ENCODE results near the gene RAD17.
"Not testable (repeated sequence)": the region's sequence is repeated elsewhere in the genome, so short reads cannot be mapped to it uniquely, and the experiment has no call there.

The RAD17 gene

DNA sequence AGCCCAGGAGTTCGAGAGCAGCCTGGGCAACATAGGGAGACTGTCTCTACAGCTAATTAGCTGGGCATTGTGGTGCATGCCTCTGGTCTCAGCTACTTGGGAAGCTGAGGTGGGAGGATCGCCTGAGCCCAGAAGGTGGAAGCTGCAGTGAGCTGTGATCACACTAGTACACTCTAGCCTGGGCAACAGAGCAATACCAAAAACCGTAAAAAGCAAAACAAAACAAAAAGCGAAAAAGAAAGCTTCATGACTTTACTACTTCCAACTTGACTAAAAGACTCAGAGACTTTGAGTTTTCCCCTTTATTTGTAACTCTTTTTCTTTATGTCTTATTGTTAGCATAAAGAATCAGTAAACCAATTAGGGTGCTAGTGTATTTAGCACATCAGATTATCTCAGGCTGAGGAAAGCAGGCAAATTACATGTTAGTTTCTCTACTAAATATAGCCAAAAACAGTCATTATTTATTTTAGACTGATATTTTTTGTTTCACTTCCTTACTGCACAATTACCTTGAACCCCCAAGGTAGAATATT, 5.4 kb downstream of the RAD17 start:
- DNase-seq, result no peak

DNA sequence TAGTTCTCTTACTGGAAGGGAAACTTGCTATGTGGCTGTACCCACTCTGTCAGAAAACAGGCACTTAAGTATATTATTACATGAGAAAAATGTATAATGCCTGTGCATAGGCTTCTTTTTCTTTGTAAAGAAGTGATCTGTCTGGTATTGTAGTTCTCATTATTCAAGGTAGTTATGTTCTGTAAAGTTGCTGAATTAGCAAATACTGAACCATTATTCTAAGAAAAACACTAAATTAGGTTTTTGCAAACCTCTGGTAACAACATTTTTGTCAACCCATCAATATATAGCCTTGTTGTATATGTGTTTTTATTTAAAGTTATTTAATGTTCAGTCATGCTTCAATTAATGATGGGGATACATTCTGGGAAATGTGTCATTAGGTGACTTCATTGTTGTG, 8.8 kb downstream of the RAD17 start:
- no peak for DNase-seq

DNA sequence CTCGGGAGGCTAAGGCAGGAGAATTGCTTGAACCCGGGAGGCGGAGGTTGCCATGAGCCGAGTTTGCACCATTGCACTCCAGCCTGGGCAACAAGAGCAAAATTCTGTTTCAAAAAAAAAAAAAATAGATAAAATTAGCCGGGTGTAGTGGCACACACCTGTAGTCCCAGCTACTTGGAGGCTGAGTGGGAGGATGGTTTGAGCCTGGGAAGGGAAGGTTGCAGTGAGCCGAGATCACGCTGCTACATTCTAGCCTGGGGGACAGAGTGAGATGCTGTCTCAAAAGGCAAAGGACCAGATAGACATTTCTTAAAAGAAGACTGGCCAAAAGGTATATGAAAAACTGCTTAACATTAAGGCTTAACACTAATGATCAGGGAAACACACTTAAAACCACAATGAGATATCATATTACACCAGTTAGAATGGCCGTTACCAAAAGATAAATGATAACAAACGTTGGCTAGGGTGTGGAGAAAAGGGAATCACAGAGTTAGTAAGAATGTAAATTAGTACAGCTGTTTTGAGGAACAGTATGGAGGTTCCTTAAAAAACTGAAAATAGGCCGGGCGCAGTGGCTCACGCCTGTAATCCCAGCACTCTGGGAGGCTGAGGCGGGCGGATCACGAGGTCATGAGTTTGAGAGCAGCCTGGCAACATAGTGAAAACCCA, 35.2 kb downstream of the RAD17 start:
- no peak for DNase-seq

DNA sequence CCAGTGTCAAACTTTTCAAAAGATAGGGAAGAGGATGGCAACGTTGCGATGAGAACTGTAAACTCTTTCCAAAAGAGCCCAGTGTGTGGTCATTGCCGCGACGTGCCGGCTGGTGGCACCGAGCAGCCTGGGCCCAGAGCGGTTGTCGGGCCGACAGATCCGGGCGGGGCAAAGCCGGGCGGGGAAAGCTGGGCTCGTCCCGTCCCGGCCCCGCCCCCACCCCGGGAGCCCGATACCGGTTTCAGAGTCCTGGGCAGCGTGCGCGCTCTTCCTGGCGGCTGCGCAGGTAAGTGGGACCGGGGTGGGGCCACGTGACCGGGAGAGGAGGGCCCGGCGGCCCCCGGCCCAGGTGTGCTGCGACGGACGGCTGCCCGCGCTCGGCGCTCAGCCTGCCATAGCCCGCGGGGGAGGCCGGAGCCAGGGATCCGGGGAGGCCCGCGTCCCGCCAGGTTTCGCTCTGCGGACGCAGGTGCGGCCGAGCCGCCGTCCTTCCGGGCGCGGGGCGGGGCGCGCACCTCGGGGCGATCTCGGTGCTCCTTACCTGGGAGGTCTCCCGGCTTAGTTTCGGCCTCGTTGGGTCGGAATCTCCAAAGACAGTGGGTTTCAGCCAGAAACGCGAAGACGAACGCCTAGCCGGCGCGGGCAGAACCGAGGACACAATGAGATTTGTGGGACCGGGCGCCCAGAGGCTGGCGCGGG, 45.4 kb downstream of the RAD17 start, which contains the start of gene MARVELD2:
Gene MARVELD2, plus strand, starts transcription at position 232 of the 699 bp plus-strand sequence. CDS start 4,270 bp downstream, outside the sequence.
- DNase-seq, result peak; percentile 36

DNA sequence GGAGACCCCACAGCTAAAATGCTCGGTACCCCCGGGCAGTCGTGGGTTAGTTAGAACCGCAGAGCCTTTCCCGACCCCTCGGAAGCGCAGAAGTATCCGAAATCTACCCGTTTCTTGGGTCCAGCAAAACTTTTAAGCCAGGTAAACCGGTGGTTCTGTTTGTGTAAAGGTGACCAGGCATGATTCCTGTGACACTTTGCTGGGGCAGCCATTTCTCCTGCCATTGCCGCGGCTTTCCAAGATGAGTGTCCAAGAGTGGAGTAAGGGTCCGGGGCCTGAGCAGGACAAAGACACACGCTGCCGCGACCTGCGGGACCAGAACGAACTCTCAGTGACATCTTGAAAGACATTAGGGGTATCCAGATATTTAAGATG, 46.0 kb downstream of the RAD17 start:
- DNase-seq, result no peak

DNA sequence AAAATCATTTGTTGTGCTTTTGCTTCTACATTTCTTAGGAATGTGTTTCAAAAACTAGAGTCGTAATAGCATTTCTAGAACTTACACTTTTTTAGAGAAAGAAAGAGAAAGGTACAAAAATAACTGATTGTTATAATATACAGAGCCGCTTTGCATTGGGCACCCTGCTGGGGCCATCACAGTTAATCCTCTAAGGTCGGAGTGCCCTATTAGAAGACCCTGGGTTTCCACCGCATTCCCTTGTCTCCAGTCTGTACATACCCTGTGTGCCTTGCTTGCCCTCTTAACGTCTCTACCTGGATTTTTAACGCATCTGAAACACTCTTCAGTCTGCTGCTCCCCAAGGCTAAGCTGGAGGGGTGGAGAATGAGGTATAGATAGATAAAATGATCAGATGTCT, 46.6 kb downstream of the RAD17 start:
- DNase-seq, result no peak

DNA sequence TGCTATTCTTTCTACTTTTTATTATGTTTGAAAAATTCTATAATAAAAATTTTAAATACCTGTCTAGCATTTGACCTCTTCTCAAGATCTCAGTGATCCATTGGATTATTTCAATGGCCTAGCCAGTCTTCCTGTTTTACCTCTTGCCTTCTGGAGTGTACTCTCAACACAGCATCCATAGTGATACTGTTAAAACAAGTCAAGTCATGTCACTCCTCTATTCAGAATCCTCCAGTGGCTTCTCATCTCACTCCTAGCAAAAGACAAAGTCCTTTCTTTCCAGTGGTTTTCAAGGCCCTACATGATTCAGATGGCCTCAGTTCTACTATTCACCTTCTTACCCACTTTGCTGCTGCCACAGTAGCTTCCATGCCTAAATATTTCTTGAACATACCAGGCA, 47.1 kb downstream of the RAD17 start:
- no peak for DNase-seq

DNA sequence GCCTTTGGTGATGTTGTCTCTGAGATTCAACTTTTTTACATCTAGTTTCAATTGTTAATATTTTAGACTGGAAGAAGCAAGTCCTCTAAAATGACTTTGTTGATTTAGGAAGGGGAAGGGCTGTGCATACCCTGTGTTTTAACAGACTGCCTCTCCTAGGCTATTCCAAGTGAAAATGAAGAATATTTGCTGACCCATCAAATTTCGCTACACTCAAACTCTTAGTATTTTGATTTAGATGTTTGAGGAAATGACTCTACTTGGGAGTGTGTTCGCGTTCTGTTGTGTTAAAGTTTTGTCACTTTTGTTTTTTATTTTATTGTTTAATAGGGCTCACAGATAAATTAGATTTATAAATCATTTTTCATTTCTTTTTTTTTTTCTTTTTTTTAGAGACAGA, 48.9 kb downstream of the RAD17 start:
- no peak for DNase-seq

DNA sequence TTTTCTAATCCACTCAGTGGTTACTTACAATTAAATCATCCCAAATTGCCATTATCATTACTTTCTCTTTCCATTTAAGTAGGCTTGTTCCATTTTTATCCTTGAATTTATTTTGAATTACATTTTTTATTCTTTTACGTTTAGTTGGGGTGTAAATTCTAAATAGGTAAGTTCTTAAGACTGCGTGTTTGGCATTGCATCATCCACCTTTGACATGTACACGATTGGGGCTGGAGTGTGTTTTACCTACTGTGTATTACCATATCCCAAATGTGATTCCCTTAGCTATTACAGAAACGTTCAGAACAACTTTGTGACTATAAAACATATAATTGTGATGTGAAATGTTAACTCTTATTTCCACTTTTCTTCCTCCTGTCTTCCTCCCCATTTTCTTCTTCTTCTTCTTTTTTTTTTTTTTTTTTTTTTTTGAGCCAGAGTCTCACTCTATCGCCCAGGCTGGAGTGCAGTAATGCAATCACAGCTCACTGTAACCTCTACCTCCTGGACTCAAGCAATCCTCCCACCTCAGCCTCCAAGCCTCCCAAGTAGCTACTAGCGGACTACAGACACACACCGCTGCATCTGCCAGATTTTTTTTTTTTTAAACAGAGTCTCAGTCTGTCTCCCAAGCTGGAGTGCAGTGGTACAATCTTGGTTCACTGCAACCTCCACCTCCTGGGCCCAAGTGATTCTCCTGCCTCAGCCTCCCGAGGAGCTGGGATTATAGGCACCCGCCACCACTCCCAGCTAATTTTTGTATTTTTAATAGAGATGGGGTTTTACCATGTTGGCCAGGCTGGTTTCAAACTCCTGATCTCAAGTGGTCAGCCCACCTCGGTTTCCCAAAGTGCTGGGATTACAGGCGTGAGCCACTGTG, 62.0 kb downstream of the RAD17 start:
- no peak for DNase-seq

DNA sequence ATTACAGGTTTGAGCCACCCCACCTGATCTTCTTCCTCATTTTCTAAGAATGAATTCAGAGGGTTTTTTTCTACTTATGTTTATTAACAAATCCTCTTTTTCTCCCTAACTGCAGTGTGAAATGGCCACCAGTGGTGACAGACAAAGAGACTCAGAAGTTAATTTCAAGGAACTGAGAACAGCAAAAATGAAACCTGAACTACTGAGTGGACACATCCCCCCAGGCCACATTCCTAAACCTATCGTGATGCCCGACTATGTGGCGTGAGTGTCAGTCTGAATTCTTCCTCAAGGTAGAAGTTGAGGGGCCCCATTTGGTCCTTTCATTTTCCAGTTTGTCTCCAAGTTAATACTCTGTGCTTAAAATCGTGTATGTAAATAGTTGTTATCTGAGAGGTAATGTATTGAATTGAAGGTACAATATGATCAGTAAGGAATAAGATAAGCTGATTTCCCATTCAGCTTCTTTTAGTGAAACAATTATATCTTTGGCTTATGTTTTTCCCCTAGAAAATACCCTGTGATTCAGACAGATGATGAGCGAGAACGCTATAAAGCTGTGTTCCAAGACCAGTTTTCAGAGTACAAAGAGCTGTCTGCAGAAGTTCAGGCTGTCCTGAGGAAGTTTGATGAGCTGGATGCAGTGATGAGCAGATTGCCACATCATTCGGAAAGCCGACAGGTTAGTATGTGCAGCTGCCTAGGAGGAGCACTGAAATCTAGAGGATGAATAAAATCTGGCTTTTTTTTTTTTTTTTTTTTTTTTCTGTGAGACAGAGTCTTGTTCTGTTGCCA, 63.0 kb downstream of the RAD17 start:
- no peak for DNase-seq

DNA sequence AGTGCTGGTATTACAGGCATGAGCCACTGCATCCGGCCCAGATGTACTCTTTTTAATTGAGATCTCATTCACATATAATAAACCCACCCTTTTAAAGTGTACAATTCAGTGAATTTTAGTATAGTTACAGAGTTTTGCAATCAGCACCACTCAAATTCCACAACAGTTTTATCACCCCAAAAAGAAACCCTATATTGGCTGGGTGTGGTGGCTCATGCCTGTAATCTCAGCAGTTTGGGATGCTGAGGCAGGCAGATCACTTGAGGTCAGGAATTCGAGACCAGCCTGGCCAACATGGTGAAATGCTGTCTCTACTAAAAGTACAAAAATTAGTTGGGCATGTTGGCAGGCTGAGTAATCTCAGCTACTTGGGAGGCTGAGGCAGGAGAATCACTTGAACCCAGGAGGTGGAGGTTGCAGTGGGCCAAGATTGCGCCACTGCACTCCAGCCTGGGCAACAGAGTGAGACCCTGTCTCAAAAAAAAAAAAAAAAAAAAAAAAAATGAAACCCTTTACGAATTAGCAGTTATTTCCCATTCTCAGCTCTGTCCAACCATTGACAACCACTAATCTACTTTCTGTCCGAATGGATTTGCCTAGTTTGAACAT, 65.8 kb downstream of the RAD17 start:
- not testable (repeated sequence) for DNase-seq

DNA sequence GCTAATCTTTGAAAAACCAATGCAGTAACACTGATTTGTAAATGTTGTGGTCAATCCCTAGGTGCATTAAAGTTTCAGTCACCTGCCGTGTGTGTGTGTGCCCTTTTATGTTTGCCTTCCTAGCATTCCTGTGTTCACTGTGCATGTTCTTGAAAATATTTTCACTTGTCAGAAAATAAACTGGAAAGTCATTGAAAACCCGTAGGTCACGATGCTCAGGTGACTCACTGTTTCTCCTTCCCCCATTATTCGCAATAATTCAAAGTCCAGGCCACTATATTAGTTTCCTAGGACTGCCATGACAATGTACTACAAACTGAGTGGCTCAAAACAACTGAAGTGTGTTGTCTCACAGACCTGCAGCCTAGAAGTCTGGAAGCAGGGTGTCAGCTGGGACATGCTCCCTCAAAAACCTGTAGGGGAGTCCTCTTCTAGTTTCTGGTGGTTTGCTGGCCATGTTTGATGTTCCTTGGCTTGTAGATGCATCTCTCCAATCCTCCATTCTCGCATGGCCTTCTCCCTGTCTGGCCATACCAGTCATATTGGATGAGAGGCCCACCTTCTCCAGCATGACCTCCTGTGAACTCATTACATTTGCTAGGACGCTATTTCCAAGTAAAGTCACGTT, 74.6 kb downstream of the RAD17 start:
- DNase-seq, result no peak

DNA sequence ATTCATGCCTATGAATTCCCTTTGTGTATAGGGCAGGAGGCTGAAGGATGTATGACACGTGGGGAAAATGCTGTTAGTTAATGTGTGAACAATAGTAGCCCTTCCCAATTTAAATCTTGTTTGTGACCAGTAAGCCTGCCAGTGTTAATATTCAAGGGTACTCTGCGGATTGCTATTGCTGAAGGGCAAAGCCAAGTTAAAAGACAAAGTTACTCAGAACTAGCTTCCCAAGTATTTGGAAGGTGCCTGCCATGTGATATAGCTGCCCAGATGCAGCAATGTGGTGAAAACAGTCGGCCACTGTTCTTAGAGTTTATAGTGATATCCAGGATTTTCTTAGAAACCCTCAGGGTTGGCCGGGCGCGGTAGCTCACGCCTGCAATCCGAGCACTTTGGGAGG, 79.9 kb downstream of the RAD17 start:
- DNase-seq, result no peak

DNA sequence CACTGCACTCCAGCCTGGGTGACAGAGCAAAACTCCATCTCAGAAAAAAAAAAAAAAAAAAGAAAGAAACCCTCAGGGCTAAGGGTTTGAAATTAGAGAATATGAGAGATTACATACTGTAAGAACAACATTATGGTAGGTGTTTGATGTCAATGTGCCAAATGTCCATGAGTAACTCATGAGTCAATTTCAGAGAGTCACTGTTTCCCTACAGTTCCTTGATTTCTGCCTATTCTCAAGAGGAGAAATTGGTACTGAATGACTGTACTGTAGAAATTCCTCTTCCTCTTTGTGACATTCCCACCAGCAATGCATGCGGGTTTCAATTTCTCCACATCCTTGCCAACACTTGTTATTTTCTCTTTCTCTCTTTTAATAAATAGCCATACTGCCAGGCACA, 80.5 kb downstream of the RAD17 start:
- DNase-seq, result no peak

DNA sequence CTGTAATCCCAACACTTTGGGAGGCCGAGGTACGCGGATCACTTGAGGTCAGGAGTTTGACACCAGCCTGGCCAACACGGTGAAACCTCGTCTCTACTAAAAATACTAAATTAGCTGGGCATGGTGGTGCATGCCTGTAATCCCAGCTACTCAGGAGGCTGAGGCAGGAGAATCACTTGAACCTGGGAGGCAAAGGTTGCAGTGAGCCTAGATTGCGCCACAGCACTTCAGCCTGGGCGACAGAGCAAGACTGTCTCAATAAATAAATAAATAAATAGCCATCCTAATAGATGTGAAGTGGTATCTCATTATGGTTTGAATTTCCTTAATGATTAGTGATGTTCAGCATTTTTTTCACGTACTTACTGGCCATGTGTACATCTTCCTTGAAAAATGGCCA, 80.9 kb downstream of the RAD17 start:
- not testable (repeated sequence) for DNase-seq

DNA sequence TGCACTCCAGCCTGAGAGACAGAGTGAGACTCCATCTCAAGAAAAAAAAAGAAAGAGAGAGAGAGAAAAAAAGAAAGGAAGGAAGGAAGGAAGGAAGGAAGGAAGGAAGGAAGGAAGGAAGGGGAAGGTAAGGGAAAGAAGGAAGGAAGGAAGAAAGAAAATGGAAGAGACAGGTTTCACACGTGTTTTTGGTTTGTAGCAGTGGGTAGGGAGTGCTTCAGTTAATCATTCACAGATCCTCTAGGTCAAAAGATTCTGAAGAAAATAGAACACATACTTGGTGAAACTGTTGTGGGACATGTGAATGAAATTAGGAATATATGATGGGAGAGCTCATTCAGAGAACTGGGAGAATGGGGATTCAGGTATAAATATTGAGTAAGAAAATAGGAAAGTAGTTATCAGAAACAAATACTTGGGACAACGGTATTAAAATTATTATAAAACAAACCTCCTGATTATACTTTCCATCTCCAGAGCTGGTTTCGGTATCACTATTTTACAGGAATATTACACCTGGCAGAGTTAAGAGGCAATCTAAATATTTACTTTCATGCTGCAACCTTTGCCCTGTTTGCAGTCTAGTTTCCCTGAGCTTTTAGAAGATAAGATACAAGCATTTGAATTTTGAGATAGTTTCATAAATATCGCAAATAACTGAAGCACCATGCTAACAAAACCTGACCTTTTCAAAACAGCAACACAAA, 82.5 kb downstream of the RAD17 start:
- DNase-seq, result no peak

DNA sequence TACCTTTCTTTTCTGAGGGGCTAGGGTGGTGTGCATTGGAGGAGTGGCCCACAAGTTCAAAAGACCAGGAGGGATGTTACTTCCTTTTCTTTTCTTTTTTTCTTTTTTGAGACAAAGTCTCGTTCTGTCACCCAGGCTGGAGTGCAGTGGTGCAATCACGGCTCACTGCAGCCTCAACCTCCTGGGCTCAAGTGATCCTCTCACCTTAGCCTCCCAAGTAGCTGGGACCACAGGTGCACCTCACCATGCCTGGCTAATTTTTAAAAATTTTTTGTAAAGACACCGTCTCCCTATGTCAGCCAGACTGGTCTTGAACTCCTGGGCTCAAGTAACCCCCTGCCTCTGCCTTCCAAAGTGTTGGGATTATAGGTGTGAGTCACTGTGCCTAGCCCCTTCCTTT, 83.9 kb downstream of the RAD17 start:
- DNase-seq, result not testable (repeated sequence)

DNA sequence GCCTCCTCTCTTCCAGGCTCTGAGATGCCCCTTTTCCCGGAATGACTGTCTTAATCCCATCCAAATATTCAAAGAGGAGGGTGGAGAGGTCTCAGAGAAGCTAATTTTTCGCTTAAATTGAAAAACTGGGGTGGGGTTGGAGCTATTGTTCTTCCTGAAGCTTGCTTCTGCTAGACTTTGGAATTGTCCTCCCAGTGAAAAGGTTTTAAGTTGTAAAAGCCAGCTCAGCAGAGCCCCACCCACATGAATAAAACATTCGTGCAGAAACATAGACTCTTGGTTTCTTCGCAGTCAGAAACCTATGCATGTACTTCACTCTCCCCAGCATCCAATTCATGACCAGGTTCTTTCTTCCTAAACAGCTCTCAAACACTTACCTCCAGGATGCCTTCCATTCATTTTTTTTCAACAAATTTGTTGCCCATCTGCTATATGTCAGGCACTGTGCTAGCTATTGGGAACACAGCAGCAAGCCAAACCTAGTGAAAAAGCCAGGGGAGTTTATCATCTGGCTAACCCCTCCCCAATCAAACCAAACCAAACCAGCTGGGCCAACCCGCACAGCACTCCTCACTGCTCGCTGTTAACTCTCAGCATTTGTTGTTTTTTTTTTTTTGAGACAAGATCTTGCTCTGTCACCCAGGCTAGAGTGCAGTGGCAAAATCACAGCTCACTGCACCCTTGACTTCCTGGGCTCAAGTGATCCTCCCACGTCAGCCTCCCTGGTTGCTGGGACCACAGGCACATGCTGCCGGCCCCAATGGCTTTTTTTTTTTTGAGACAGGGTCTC, 85.0 kb downstream of the RAD17 start:
- DNase-seq, result no peak

DNA sequence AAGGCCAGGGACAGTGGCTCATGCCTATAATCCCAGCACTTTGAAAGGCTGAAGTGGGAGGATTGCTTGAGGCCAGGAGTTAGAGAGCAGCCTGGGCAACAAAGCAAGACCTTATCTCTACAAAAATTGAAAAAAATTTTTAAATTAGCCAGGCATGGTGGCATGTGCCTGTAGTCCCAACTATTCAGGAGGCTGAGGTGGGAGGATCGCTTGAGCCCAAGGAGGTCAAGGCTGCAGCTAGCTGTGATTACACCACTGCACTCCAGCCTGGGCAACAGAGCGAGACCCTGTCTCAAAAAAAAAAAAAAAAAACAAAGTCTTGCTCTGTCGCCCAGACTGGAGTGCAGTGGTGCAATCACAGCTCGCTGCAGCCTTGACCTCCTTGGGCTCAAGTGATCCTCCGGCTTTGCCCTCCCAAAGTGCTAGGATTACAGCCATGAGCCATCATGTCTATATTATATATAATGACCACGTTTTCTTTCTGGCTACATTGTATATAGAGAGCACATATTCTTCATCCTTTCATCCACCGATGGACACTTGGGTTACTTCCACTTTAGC, 85.9 kb downstream of the RAD17 start:
- not testable (repeated sequence) for DNase-seq

DNA sequence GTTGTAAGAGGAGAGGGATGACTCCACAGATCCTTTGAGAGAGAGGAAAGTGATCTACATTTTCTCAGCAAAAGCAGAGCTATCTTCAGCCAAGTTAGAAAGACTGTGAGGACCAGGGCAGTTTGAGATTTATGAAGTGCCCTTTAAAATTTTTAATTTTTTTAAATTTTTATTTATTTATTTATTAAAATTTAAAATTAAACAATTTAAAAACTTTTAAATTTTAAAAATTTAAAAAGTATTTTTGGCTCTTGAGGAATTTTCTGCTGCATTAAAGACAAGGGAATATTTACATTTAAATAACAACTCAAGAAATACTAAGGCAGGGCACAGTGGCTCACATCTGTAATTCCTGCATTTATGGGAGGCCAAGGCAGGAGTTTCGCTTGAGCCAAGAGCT, 92.6 kb downstream of the RAD17 start:
- DNase-seq, result no peak

Data from stimulated activated CD4-positive, alpha-beta T cell treated with anti-CD3 and anti-CD28 coated beads, Interleukin-1b, Interleukin-23, amount 100 ng/mL, for 48 hours (primary cell).